ENCODE data around the gene MIEF2.
"Not testable (repeated sequence)": the region's sequence is repeated elsewhere in the genome, so short reads cannot be mapped to it uniquely, and the experiment has no call there.

Gene MIEF2

GRCh38 chr17:18300725-18301480, 40.4 kb downstream of the MIEF2 start:
- peak; percentile 25 to 30 for DNase-seq

GRCh38 chr17:18303206-18303605, 42.7 kb downstream of the MIEF2 start:
- not testable (repeated sequence) for DNase-seq

- DNase-seq: no peak
These were observed 48.7 kb downstream of the MIEF2 start for GRCh38 chr17:18309202-18309601.

- DNase-seq: no peak
These were observed 53.7 kb downstream of the MIEF2 start for GRCh38 chr17:18314059-18314730.

- peak; percentile 97 to 98 for DNase-seq
These were observed 54.5 kb downstream of the MIEF2 start, which contains the start of the genes SMCR8 and TOP3A for GRCh38 chr17:18314731-18315561. SMCR8 (plus strand) TSS chr17:18315293; CDS start chr17:18315790, 497 bp downstream. TOP3A (minus strand) TSS chr17:18314994; CDS start chr17:18314778, 216 bp downstream.

- DNase-seq: peak; percentile 57 to 71
These were observed 55.1 kb downstream of the MIEF2 start for GRCh38 chr17:18315562-18315922.

GRCh38 chr17:18315961-18316360, 55.5 kb downstream of the MIEF2 start:
- no peak for DNase-seq
